Body of pancreas (tissue), 4 donors: ENCODE data around the gene TTC29.

Source experiments
- POLR2A ChIP-seq, 3 donors: fragments of 450-650 bp; IDR thresholded peaks; one replicate each; pipeline ENCODE4 v1.6.1; 2016; ENCODE audit warnings: antibody characterized with exemption in 3 of 3, mild to moderate bottlenecking in 2 of 3
- TF ChIP-seq, protein P1 (sequence below), 7 experiments: fragments of 450-650 bp in 4 of 7; fragments of 200-600 bp in 3 of 7; sonication (generic) in 3 of 7; IDR thresholded peaks; one replicate each; pipeline ENCODE4 v1.5.1; 2016 to 2019; ENCODE audit warnings: antibody characterized with exemption in 7 of 7

GRCh38 chr4:146787731-146788130 is 157.9 kb downstream of the TTC29 start:
- TF ChIP-seq, protein P1, sequence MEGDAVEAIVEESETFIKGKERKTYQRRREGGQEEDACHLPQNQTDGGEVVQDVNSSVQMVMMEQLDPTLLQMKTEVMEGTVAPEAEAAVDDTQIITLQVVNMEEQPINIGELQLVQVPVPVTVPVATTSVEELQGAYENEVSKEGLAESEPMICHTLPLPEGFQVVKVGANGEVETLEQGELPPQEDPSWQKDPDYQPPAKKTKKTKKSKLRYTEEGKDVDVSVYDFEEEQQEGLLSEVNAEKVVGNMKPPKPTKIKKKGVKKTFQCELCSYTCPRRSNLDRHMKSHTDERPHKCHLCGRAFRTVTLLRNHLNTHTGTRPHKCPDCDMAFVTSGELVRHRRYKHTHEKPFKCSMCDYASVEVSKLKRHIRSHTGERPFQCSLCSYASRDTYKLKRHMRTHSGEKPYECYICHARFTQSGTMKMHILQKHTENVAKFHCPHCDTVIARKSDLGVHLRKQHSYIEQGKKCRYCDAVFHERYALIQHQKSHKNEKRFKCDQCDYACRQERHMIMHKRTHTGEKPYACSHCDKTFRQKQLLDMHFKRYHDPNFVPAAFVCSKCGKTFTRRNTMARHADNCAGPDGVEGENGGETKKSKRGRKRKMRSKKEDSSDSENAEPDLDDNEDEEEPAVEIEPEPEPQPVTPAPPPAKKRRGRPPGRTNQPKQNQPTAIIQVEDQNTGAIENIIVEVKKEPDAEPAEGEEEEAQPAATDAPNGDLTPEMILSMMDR (IDR thresholded peaks at IDR 0.05), result no peak
- TF ChIP-seq POLR2A (IDR thresholded peaks at IDR 0.05), result no peak
